Endodermal cell (in vitro differentiated cells): ENCODE results near the gene MOCOS. TPM values are rescaled to one million over a fixed set of nuclear protein-coding genes. Genes with fewer than 3 reads are reported as not detected.

ENCODE experiments used
- DNase-seq: peaks from one replicate; pipeline ENCODE4 v3.0.0-alpha.2; 2017
- H3K27ac ChIP-seq: 2 replicates; pipeline ENCODE4 v1.5.1; 2013; ENCODE audit warnings: mild to moderate bottlenecking, low read depth, low read length, moderate library complexity
- H3K27me3 ChIP-seq: 2 replicates; pipeline ENCODE4 v1.6.1; 2013; ENCODE audit warnings: mild to moderate bottlenecking, low read length, moderate library complexity; ENCODE audit not compliant: insufficient read depth, control insufficient read depth, poor library complexity, severe bottlenecking
- H3K36me3 ChIP-seq: 2 replicates; pipeline ENCODE4 v1.7.0; 2013; ENCODE audit warnings: mild to moderate bottlenecking, low read length, moderate library complexity; ENCODE audit not compliant: control insufficient read depth, insufficient read depth
- H3K4me1 ChIP-seq: one replicate; pipeline ENCODE4 v1.7.0; 2013; ENCODE audit warnings: low read length; ENCODE audit not compliant: control insufficient read depth, insufficient read depth
- H3K4me3 ChIP-seq: 2 replicates; pipeline ENCODE4 v1.5.1; 2013; ENCODE audit warnings: mild to moderate bottlenecking, low read length, moderate library complexity
- H3K9ac ChIP-seq: 2 replicates; pipeline ENCODE4 v1.6.1; 2013; ENCODE audit warnings: mild to moderate bottlenecking, low read length, moderate library complexity; ENCODE audit not compliant: poor library complexity, severe bottlenecking; ENCODE audit errors: extremely low read depth
- H3K9me3 ChIP-seq: 2 replicates; pipeline ENCODE4 v1.6.1; 2013; ENCODE audit warnings: mild to moderate bottlenecking, low read length, moderate library complexity; ENCODE audit not compliant: control insufficient read depth
- H3K27ac Mint-ChIP-seq: 2 replicates; pipeline ENCODE4 v1.8.0; 2020; ENCODE audit warnings: mixed read lengths
- H3K27me3 Mint-ChIP-seq: 2 replicates; pipeline ENCODE4 v1.8.0; 2021; ENCODE audit warnings: mild to moderate bottlenecking, mixed read lengths; ENCODE audit not compliant: insufficient read depth
- H3K36me3 Mint-ChIP-seq: 2 replicates; pipeline ENCODE4 v1.8.0; 2020; ENCODE audit warnings: low read depth, mixed read lengths
- H3K4me1 Mint-ChIP-seq: 2 replicates; pipeline ENCODE4 v1.8.0; 2020; ENCODE audit warnings: mixed read lengths
- H3K4me3 Mint-ChIP-seq: 2 replicates; pipeline ENCODE4 v1.8.0; 2020; ENCODE audit warnings: mild to moderate bottlenecking, moderate library complexity, mixed read lengths
- H3K9me3 Mint-ChIP-seq: 2 replicates; pipeline ENCODE4 v1.8.0; 2020; ENCODE audit warnings: mild to moderate bottlenecking, mixed read lengths
- WGBS, 2 experiments: methylation state at CpG; one replicate each; pipeline versions ENCODE4 v1.1.5 to v1.1.7; 2013; ENCODE audit warnings: missing lambda C conversion rate in 2 of 2, mixed read lengths in 1 of 2; ENCODE audit not compliant: insufficient coverage in 1 of 2, insufficient read length in 1 of 2; 5-methylcytosine and 5-hydroxymethylcytosine counted together
- total RNA-seq, 2 donors: library from RNA; stranded (reverse); fragmentation: NEBNext Ultra II Directional in 1 of 2; extraction: Animal tissue kit (Norgen Biotek cat#: 25700) in 1 of 2; gene quantifications; 2 replicates in 1 of 2; 3 replicates in 1 of 2; pipeline ENCODE4 v1.2.1, GENCODE V29; 2021
- TF ChIP-seq, protein P1 (sequence below): fragments of 200-600 bp; sonication (generic); conservative IDR thresholded peaks from 2 replicates; pipeline ENCODE4 v1.5.0; 2021; ENCODE audit warnings: antibody characterized with exemption, mild to moderate bottlenecking

Gene MOCOS
- total RNA-seq, 2 donors from 2014 or later, result 0.51 to 1.4 TPM

DNA sequence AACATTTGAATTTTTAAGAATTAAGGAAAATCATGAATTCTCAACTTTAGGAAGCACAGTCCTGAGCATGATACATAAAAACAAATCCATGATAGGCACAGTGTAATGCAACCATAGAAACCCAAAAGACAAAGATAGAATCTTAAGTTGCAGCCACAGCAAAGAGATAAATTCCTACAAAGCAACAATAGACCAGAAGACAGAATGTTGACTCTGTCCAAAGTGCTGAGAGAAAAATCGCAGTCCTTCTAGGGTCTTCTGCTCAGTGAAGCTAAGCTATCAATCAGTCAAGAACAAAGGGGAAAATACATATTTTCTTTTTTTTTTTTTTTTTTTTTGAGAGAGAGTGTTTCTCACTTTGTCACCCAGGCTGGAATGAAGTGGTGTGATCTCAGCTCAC lies 88.3 kb downstream of the MOCOS start:
- Mint-ChIP-seq H3K36me3 (no peaks in the 10 kb centered on the region), H3K4me1 (no peaks in the 10 kb centered on the region), H3K9me3 (no peaks in the 10 kb centered on the region), H3K4me3 (no peak overlapping the region), H3K27ac (no peak overlapping the region), H3K27me3 (peaks cover 12% of the 10 kb centered on the region)
- TF ChIP-seq, protein P1, sequence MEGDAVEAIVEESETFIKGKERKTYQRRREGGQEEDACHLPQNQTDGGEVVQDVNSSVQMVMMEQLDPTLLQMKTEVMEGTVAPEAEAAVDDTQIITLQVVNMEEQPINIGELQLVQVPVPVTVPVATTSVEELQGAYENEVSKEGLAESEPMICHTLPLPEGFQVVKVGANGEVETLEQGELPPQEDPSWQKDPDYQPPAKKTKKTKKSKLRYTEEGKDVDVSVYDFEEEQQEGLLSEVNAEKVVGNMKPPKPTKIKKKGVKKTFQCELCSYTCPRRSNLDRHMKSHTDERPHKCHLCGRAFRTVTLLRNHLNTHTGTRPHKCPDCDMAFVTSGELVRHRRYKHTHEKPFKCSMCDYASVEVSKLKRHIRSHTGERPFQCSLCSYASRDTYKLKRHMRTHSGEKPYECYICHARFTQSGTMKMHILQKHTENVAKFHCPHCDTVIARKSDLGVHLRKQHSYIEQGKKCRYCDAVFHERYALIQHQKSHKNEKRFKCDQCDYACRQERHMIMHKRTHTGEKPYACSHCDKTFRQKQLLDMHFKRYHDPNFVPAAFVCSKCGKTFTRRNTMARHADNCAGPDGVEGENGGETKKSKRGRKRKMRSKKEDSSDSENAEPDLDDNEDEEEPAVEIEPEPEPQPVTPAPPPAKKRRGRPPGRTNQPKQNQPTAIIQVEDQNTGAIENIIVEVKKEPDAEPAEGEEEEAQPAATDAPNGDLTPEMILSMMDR, result no peak
- H3K4me1 ChIP-seq, result no peaks in the 10 kb centered on the region
- H3K9ac ChIP-seq, result no peak overlapping the region
- 100% methylated on average over 1 of the region's 1 CpG; no CpG with 5 or more reads in 1 of the 2 experiments for WGBS, 2 experiments
- no peak for DNase-seq
- no peak overlapping the region for H3K4me3 ChIP-seq
- no peak overlapping the region for H3K27ac ChIP-seq
- H3K36me3 ChIP-seq, result no peaks in the 10 kb centered on the region
- peaks cover 9% of the 10 kb centered on the region for H3K27me3 ChIP-seq
- H3K9me3 ChIP-seq, result no peaks in the 10 kb centered on the region

DNA sequence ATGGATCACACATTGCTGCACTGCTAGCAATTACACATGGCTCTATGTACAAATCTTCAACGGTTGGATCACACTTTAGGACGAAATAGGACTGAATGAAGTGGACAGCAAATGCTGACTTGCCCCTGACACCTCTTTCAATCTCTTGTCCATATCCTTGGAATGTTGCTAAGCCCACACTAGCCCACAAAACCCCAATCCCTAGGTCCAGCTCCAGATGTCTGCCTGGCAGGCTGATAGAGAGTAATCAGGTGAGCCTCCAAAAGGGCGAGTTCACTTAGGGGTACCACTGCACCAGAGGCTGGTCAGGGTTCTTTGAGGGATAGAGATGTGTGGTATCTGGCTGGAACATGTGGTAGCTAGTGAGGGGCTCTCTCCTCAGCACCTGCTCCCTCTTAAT lies 91.7 kb downstream of the MOCOS start:
- no peak for DNase-seq
- H3K9me3 ChIP-seq, result no peaks in the 10 kb centered on the region
- Mint-ChIP-seq H3K4me3 (no peak overlapping the region), H3K9me3 (no peaks in the 10 kb centered on the region), H3K36me3 (no peaks in the 10 kb centered on the region), H3K27ac (no peak overlapping the region), H3K27me3 (peaks cover 17% of the 10 kb centered on the region), H3K4me1 (no peaks in the 10 kb centered on the region)
- 74 to 79% methylated on average over 3 of the region's 3 CpGs for WGBS, 2 experiments
- no peaks in the 10 kb centered on the region for H3K4me1 ChIP-seq
- H3K27ac ChIP-seq, result no peak overlapping the region
- TF ChIP-seq, protein P1, result no peak
- no peaks in the 10 kb centered on the region for H3K36me3 ChIP-seq
- H3K9ac ChIP-seq, result no peak overlapping the region
- H3K27me3 ChIP-seq, result peaks cover 18% of the 10 kb centered on the region
- H3K4me3 ChIP-seq, result no peak overlapping the region

DNA sequence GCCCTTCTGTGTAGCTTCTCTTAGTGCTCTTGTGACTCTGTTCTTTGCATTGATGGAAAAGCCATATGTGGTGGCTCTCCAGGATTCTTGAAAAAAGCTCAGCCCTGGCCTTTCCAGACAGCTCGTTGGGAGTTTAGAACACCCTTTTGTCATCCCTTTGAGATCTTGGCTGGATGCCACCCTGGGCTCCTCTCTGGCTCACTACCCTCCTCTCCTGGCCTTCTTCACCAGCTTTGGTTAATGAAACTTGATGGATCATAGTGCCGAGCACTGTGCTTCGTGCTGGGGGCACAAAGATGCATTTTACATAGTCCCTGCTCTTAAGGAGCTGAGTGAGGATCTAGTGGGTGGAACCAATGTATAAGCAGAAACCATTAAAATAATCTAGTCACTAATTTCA lies 94.6 kb downstream of the MOCOS start:
- Mint-ChIP-seq H3K9me3 (no peaks in the 10 kb centered on the region), H3K36me3 (no peaks in the 10 kb centered on the region), H3K27ac (no peak overlapping the region), H3K27me3 (peaks cover 22% of the 10 kb centered on the region), H3K4me3 (no peak overlapping the region), H3K4me1 (no peaks in the 10 kb centered on the region)
- no peaks in the 10 kb centered on the region for H3K9me3 ChIP-seq
- TF ChIP-seq, protein P1, result no peak
- no peak overlapping the region for H3K9ac ChIP-seq
- no peak overlapping the region for H3K4me3 ChIP-seq
- 88% methylated on average over 3 of the region's 3 CpGs; no CpG with 5 or more reads in 1 of the 2 experiments for WGBS, 2 experiments
- H3K27me3 ChIP-seq, result peaks cover 18% of the 10 kb centered on the region
- no peaks in the 10 kb centered on the region for H3K36me3 ChIP-seq
- no peak for DNase-seq
- no peak overlapping the region for H3K27ac ChIP-seq
- H3K4me1 ChIP-seq, result no peaks in the 10 kb centered on the region
